Mesothelial cell of epicardium (in vitro differentiated cells): ENCODE results near the gene LIMCH1. TPM values are rescaled to one million over a fixed set of nuclear protein-coding genes. Genes with fewer than 3 reads are reported as not detected.

Experiments used
- DNase-seq, 2 experiments: peaks; one replicate each; pipeline ENCODE4 v3.0.0; 2021; ENCODE audit warnings: low spot score in 2 of 2; ENCODE audit not compliant: unreplicated experiment in 2 of 2
- H3K27ac Mint-ChIP-seq: 2 replicates; pipeline ENCODE4 v1.8.0; 2021; ENCODE audit warnings: mixed read lengths
- H3K27me3 Mint-ChIP-seq: 2 replicates; pipeline ENCODE4 v1.8.0; 2021; ENCODE audit warnings: low read depth, mixed read lengths
- H3K36me3 Mint-ChIP-seq: 2 replicates; pipeline ENCODE4 v1.8.0; 2021; ENCODE audit warnings: mixed read lengths
- H3K4me1 Mint-ChIP-seq: 2 replicates; pipeline ENCODE4 v1.8.0; 2021; ENCODE audit warnings: mixed read lengths
- H3K4me3 Mint-ChIP-seq: 2 replicates; pipeline ENCODE4 v1.8.0; 2021; ENCODE audit warnings: mild to moderate bottlenecking, moderate library complexity, mixed read lengths
- H3K9me3 Mint-ChIP-seq: 2 replicates; pipeline ENCODE4 v1.8.0; 2021; ENCODE audit warnings: mixed read lengths
- total RNA-seq: library from RNA; stranded (reverse); gene quantifications from 3 replicates; pipeline ENCODE4 v1.2.1, GENCODE V29; 2021
- TF ChIP-seq, protein P1 (sequence below): fragments of 200-600 bp; sonication (generic); IDR thresholded peaks from one replicate; pipeline ENCODE4 v1.5.0; 2021; ENCODE audit warnings: antibody characterized with exemption; ENCODE audit not compliant: unreplicated experiment

The LIMCH1 gene
- total RNA-seq, 1 donor from 2014 or later = 66.8 TPM

DNA sequence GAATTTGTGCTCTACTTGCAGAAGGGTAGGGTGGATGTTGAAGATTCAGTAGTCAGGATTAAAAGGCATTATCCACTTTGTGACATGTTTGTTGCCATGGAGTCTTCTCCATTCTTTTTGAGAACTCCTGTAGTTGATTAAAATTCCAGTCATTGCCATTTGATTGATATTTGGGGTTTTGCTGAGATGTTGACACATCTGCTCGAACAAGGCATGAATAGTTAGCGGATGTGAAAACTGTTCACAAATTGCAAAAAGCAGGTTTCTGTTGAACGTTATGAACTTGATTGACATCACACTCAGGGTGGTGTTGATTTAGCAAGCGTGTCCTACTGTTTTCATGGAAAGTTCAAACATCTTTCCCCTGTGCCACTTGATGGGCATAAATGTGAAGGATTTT, 16.9 kb downstream of the LIMCH1 start:
- Mint-ChIP-seq H3K9me3 (no peaks in the 10 kb centered on the region), H3K4me3 (no peak overlapping the region), H3K4me1 (peaks cover 25% of the 10 kb centered on the region), H3K27ac (no peak overlapping the region), H3K27me3 (no peaks in the 10 kb centered on the region), H3K36me3 (no peaks in the 10 kb centered on the region)
- no peak for DNase-seq
- TF ChIP-seq, protein P1, sequence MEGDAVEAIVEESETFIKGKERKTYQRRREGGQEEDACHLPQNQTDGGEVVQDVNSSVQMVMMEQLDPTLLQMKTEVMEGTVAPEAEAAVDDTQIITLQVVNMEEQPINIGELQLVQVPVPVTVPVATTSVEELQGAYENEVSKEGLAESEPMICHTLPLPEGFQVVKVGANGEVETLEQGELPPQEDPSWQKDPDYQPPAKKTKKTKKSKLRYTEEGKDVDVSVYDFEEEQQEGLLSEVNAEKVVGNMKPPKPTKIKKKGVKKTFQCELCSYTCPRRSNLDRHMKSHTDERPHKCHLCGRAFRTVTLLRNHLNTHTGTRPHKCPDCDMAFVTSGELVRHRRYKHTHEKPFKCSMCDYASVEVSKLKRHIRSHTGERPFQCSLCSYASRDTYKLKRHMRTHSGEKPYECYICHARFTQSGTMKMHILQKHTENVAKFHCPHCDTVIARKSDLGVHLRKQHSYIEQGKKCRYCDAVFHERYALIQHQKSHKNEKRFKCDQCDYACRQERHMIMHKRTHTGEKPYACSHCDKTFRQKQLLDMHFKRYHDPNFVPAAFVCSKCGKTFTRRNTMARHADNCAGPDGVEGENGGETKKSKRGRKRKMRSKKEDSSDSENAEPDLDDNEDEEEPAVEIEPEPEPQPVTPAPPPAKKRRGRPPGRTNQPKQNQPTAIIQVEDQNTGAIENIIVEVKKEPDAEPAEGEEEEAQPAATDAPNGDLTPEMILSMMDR = no peak

- Mint-ChIP-seq H3K27ac (peak overlapping the region; percentile 11), H3K4me3 (no peak overlapping the region), H3K27me3 (no peaks in the 10 kb centered on the region), H3K4me1 (peaks cover 12% of the 10 kb centered on the region), H3K9me3 (no peaks in the 10 kb centered on the region), H3K36me3 (no peaks in the 10 kb centered on the region)
- TF ChIP-seq, protein P1 = no peak
- no peak for DNase-seq
Observed at GRCh38 chr4:41556526-41556925, 18.6 kb downstream of the LIMCH1 start.

GRCh38 chr4:41559940-41560516, 22.1 kb downstream of the LIMCH1 start:
- Mint-ChIP-seq H3K4me1 (peaks cover 14% of the 10 kb centered on the region), H3K27me3 (no peaks in the 10 kb centered on the region), H3K4me3 (no peak overlapping the region), H3K9me3 (no peaks in the 10 kb centered on the region), H3K36me3 (no peaks in the 10 kb centered on the region), H3K27ac (no peak overlapping the region)
- TF ChIP-seq, protein P1 = no peak
- DNase-seq = no peak

DNA sequence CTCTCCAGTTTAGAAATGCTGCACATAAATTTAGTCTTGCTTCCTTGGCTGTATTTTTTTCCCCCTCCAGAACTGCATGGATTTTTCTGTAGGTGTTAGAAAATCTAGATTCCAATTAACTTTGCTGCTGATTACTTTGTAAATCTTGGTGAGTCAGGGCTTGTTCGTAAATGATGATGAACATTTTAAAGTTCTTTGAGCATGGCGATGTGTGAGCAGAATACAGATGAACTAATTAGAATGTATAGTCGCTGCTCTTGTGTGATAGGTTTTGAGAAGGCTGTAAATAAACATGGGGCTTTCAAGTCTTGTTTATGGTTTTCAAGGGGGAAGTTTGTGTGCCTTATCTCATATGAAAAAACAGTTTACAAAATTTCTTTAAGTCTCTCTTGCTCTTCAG, 23.3 kb downstream of the LIMCH1 start:
- H3K4me1 Mint-ChIP-seq = peaks cover 14% of the 10 kb centered on the region
- no peaks in the 10 kb centered on the region for H3K36me3 Mint-ChIP-seq
- no peak overlapping the region for H3K4me3 Mint-ChIP-seq
- DNase-seq = no peak
- TF ChIP-seq, protein P1 = no peak
- H3K27me3 Mint-ChIP-seq = no peaks in the 10 kb centered on the region
- H3K27ac Mint-ChIP-seq = no peak overlapping the region
- no peaks in the 10 kb centered on the region for H3K9me3 Mint-ChIP-seq

DNA sequence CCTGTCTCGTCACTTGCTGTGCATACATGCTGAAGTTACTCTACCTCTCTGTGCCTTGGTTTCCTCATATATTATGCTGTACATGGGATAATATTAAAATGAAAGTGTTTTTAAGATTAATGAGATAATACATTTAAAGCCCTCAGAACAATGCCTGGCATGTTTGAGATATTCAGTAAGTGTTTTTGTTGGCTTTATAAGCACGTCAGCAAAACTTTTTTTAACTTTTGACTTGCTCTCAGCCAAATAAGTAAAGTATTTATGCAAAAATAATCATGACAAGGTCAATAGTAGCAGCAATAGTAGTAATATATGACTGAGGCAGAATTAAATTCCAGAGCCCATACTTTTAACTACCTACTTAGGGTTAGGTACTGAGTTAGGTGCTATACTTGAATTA, 29.2 kb downstream of the LIMCH1 start:
- Mint-ChIP-seq H3K4me3 (no peak overlapping the region), H3K27me3 (no peaks in the 10 kb centered on the region), H3K36me3 (no peaks in the 10 kb centered on the region), H3K4me1 (peaks cover 16% of the 10 kb centered on the region), H3K9me3 (no peaks in the 10 kb centered on the region), H3K27ac (no peak overlapping the region)
- DNase-seq = no peak
- TF ChIP-seq, protein P1 = no peak

DNA sequence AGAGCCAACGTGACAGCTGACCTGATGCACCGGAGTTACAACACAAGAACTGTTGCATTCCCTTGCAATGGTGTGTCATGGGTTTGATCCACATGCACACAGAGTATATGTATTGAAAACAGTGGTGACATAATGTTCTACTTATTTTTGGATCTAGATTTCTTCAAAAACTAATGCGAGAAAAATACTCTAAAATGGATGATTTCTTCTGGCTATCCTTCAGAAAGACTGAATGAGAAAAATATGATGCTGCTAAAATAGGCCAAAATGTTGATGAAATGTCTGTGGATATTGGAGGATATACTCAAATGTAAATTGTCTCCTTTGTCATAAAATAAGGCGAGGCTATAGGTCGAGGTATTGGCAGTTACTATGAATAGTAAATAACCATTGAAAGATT, 30.4 kb downstream of the LIMCH1 start:
- no peak overlapping the region for H3K4me3 Mint-ChIP-seq
- TF ChIP-seq, protein P1 = no peak
- H3K27ac Mint-ChIP-seq = no peak overlapping the region
- H3K36me3 Mint-ChIP-seq = no peaks in the 10 kb centered on the region
- peaks cover 14% of the 10 kb centered on the region for H3K4me1 Mint-ChIP-seq
- no peaks in the 10 kb centered on the region for H3K27me3 Mint-ChIP-seq
- no peak for DNase-seq
- no peaks in the 10 kb centered on the region for H3K9me3 Mint-ChIP-seq
